HG03064 (cell line): ENCODE results near the gene TRPV4.

ENCODE experiments used
- ATAC-seq: cut with Tn5 transposase; IDR thresholded peaks from one replicate; pipeline ENCODE4 v1.9.1; 2021; ENCODE audit warnings: low read depth; ENCODE audit not compliant: unreplicated experiment

TRPV4 gene

DNA sequence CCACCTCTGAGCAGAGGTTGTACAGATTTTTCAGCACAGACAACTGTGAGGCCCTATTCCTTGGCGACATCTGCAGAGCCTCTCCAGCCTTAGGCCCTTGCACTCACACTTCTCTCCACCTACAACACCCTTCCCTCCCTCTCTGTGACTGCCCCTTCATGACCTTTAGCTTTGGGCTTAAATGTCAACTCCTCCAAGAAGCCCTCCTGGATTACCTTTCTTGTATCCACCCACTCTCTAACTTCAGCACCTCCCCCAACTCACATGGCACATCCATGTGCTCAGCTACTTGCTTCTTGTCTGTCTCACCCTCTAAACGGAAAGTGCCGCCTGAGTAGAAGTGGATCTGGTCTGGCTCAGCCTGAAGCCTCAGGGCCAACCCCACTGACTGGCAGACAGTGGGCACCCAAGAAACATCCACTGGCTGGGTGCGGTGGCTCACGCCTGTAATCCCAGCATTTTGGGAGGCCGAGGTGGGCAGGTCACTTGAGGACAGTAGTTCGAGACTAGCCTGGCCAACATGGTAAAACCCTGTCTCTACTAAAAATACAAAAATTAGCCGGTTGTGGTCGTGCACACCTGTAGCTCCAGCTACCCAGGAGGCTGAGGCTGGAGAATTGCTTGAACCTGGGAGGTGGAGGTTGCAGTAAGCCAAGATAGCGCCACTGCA lies 22.1 kb downstream of the TRPV4 start:
- ATAC-seq: no peak

DNA sequence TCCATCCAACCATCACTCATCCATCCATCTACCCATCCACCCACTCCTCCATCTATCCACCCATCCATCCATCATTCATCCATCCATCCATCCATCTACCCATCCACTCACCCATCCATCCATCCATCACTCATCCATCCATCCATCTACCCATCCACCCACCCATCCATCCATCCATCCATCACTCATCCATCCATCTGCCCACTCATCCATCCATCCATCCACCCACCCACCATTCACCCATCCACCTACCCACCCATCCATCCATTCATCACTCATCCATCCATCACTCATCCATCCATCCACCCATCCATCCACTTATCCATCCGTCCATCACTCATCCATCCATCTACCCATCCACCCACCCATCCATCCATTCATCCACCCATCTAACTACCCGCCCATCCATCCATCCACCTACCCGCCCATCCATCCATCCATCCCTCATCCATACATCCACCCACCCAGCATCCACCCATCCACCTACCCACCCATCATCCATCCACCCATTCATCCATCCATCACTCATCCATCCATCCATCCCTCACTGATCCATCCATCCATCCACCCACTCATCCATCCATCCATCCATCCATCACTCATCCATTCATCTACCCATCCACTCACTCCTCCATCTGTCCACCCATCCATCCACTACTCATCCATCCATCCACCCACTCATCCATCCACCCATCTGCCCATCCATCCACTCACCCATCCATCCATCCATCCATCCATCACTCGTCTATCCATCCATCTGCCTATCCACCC lies 24.1 kb downstream of the TRPV4 start:
- no peak for ATAC-seq

DNA sequence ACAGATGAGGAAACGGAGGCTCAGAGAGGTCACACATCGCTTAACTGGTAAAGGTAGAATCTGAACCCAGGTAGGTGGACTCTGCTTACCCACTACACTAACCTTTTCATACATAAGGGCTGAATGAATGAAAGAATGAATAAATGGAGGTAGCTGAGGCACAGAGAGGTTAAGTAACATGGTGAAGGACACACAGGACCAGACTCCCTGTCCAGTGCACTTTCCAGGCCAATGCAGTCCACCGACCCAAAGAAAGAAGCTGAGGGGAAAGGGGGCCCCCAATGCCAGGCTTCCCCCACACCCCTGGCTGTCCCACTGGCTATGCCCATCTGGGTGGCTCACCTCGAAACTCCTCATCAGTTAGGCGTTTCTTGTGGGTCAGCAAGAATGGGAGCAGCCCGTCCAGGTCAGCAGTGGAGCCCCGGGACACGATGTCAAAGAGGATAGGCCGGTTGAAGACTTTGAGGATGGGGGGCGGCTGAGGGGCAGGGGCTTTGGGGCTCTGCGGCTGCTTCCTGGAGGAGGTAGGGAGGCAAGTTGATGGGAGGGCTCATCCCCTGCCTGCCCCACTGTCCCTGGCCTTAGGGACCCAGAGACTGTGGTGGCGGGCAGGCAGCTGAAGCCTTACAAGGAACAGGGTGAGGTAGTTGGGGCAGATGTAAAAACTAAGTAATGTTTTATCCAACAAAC lies 25.1 kb downstream of the TRPV4 start:
- ATAC-seq: no peak

DNA sequence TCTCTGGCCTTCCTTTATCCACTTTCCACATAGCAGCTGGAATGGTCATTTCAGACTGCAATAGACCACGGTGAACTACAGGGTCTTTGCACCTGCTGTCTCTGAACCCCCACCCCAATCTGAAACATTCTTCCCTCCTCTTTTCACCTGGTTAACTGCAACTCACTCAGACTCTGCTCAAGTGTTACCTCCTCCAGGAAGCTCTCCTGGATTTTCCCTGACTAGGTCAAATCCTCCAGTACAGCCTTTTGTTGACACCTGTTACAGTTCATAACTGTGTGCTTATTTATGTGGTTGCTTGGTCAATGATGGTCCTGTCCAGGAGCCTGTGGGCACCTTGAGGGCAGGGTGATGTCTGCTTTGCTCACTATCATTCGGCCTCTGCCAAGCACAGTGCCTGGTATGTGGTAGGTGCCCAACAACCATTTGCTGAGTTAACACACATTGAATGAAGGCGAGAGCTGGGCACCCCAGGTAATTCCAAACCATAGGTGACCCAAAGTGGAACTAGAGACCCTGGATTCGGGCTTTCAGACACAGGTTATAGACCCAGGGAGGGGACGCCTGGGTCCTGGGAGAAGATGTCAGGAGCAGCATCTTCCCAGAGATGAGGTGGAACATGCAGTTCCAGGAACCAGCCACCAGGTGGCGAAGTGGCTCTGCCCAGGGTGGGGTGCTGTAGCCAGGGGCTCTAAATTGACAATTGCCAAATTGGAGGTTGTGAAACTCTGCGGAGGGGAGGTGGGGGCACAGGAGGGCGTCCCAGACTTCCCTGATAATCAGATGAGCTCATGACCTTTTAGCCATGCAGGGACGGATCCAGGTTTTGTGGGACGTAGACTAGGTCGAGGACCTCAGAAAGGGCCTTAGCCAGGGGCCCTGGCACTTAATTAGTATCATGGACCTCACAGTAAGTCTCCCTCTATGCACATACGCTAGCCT lies 28.1 kb downstream of the TRPV4 start:
- ATAC-seq: no peak

DNA sequence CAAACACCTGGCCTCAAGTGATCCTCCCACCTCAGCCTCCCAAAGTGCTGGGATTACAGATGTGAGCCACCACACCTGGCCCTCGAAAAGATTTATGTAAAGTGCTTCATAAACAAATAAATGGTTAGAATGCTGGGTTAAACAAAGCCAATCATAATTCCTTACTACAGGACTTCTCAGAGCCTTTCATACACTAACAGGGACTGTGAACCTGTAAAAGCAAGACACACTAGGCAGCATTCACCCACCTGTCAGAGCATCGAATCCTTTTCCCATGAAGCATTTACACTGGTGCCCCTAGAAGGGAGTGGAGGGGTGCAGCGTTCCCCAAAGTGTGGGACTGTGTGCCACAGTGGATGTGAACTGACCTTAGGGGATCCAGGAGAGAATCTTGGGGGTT lies 29.5 kb downstream of the TRPV4 start:
- ATAC-seq: no peak

DNA sequence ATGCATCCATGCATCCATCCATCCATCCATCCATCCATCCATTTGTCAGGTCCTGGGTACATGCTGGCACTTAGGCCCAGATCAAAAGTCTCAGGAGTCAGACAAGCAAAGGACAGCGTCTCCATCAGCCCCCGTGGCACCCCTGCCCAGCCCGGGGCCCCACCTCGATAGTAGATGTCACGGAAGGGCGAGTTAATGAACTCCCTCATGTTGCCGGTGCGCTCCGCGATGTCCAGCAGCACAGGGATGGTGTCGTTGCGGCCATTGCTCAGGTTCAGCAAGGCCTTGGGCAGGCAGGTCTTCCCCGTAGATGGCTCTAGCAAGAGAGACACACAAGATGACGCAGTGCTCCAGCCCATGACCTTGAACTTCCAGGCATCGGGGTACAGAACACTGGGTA lies 30.4 kb downstream of the TRPV4 start:
- ATAC-seq: no peak

DNA sequence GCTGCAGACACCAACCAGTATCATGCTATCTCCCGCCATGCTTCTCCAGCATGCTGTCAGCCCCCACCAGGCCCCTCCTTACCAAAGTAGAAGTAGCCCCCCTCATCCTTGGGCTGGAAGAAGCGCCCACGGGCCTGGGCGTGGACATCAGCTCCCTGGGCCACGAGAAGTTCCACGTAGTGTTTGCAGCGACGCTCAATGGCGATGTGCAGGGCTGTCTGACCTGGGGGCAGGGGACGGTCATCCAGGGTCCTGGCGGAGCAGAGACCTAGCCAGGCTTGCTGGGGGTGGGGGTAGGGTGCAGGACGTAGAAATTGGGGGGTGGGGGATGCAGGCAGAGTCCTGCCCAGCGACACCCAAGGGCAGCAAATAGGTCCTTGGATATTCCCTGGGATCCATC lies 32.7 kb downstream of the TRPV4 start:
- no peak for ATAC-seq

DNA sequence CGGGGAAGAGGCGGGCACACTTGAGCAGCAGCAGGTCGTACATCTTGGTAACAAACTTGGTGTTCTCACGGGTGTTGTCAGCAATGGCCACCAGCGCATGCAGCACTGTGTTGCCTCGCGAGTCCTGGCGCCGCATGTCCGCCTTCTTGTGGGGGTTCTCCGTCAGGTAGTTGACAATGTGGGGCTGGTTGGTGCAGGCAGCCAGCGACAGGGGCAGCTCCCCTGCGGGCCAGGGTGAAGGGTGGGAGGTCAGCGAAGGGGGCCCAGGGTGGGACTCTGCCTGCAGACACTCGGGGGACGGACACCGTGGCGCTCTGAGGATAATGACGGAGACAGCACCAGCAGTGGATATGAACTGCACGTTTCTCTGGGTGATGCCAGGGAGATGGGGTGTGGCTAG lies 34.5 kb downstream of the TRPV4 start:
- no peak for ATAC-seq

DNA sequence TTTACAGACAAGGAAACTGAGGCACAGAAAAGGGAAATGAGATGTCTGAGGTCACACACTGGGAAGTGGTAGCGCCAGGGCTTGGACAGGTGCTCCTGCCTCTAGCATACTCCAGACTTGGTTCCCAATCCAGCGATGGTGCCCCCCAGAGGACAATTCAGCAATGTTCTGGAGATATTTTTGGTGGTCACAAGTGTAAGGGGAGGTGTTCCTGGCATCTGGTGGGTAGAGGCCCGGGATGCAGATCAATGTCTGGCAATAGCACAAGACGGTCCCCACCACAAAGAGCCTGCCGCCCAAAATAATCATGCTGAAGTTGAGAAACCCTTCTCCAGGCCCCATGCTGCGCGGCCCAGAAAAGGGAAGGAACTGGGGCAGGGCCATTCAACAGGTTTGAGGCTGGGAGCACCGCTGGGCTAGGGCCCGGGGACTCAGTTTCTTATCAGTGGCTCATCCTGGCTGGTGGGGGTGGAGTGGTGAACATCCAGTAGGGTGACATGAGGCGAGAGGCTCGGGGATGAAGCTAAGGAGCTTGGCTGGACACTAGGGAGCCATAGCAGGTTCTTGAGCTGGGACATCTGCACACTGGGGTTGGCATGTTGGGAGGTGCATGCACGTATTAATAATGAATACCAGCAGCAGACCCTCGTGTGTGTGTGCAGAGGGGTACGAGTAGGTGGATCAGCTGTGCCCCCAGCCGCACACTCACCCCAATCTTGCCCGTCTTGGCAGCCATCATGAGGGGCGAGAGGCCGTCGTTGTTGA lies 35.1 kb downstream of the TRPV4 start:
- ATAC-seq: no peak

DNA sequence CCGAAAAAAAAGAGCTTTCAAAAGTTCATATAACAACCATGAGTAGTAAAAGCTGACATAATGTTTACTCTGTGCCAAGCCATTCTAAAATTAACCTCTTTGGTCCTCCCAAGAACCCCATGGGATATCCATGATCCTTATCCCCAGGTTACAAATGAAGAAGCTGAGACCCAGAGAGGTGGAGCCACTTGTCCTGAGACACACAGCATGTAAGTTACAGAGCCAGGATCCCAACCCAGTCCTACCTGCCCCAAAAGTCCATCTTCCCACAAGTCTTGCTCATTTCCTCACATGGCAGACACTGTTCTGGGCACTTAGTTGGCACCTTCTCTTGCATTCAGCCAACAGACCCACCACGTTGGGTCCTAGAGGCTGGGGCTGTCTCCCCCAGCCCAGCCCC lies 37.1 kb downstream of the TRPV4 start:
- no peak for ATAC-seq

DNA sequence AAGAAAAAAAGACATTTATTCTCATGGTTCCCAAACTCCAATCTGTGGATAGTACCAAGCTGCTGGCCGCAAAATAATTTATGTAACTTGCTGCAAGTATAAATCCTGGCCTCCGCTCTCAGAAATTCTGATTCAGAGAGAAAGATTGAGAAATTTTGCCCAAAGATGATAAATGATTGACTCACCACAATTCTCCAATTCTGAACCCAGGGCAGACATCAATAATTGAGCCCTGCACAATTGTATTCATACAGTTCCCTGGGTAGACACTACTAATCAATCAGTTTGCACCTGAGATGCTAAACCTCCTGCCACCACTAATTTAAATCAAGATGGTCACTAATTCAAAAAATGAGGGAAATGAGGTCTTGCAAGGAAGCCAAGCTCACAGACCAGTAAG lies 38.2 kb downstream of the TRPV4 start:
- ATAC-seq: no peak

DNA sequence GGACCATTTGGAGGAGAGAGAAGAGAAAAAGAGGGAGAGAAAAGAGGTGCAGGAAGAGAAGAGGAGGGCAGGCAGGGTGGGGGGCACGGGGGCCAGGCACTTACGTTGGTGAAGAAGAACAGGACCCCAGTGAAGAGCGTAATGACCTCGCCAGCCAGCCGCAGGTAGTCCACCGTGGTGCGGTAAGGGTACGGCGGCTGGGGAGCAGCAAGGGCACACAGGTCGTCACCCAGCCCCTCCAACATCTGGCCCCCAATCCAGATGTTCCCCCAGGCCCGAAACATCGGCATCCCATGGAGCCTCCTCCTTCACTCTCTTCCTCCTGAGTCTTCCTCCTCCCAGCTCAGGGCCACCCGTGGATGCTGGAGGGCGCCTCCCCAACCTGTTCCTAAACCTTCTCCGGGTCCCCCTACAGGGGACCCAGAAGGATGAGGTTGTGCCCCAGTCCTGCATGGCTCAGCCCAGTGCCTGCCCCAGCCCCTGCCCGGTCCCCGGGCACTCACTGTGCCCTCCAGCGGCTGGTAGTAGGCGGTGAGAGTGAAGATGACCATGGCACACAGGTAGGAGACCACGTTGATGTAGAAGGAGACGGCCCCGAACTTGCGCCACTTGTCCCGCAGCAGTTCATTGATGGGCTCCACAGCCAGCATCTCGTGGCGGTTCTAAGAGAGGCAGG lies 39.2 kb downstream of the TRPV4 start:
- no peak for ATAC-seq

DNA sequence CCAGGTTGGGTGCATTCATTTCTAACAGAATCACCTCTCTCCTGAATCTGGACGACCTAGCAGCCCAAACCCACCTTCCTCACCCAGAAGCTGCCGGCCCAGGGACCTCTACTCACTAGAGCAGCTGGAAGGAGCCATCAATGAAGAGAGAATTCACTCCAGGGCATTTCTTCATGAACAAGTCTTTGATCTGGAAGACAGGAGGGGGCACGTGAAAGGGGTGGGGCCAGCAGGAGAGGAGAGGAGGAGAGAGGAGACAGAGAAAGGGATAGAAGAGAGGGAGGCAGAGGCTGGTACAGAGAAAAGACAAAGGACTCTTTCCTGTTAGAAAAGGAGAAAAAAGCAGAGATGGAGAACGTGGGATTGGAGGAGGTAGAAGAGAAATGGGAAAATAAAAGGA lies 39.8 kb downstream of the TRPV4 start:
- no peak for ATAC-seq

DNA sequence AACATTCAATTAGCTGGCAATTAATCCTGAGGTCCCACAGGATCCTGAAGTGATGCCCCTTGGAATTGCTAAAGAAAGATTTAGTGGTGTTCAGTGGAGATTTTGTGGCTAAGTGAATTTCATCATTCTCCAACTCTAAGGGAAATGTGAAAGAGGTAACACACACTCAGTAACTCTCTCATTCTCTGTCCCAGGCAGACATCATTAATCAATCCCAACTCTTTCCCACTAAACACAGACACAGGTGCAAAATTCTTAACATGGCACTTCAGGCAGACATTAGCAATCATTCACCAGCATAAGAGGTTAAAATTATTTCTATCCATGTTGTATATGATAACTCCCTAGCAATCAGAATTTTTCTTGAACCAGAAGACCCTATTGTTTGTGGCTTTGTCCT lies 40.2 kb downstream of the TRPV4 start:
- ATAC-seq: no peak

DNA sequence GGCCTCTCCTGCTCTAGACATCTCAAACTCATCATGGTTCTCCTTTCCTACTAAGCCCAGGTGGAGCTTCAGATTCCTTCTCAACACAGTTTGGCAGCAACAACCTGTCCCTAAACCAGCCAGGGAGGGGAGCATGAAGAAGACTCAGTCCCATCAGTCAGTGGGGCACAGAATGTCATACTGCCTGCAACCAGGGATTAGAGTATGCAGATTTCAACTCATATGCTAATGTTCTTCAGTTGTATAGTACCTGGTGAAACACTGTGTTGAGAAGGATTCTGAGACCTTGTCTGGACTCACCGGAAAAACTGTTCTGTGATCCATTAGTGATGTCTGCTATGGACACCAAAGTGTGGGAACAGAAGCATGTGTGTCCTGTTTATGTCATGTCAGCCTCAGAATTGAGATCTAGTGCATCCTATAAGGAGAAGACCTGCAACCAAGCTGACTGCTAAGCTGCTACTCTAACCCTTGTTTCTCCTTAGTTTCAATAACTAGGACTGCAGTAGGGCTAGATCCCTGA lies 43.6 kb downstream of the TRPV4 start:
- no peak for ATAC-seq

DNA sequence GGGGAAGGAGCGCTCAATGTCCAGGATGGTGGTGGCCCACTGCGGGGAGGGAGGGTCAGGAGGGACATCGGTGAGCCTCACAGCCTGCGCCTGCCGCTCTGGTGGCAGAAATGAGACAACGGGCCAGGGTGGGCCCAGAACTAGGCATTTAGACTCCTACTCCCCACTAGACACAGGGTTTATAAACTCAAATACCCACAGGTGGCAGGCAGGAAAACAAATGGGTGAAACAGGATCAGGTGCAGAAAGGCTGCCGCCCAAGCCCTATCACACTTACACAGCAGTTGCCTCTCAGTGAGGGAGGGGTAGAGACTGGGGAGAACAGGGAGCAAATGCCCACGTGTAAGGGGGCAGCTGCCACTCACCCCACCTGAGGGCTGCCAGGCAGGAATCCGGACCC lies 46.4 kb downstream of the TRPV4 start:
- no peak for ATAC-seq

DNA sequence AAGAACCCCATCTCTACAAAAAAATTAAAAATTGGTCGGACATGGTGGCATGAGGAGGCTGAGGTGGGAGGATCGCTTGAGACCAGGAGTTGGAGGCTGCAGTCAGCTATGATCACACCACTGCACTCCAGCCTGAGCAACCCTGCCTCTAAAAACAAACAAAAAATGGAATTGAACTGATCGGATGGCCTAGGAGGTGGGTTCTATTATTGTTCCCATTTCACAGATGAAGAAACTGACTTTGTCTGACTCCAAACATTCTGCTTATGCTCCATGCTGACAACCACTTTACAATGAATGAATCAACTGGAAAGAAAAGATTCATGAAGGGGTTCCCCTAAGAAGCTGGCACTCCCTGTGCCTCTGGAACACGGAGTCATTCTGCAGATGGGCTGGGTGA lies 47.3 kb downstream of the TRPV4 start:
- no peak for ATAC-seq

DNA sequence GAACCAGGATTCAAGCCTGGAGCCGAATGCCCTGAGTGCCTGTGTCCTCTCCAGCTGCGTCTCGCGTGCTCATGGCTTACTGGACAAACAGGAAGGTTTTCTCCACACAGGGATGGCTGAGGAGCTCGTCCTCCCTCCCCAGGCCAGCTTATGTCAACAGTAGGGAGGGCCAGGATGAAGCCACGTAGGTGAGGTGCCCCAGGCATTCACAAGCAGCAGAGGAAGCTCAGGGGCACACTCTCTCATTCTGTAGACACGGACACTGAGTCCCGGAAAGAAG lies 49.3 kb downstream of the TRPV4 start:
- no peak for ATAC-seq

DNA sequence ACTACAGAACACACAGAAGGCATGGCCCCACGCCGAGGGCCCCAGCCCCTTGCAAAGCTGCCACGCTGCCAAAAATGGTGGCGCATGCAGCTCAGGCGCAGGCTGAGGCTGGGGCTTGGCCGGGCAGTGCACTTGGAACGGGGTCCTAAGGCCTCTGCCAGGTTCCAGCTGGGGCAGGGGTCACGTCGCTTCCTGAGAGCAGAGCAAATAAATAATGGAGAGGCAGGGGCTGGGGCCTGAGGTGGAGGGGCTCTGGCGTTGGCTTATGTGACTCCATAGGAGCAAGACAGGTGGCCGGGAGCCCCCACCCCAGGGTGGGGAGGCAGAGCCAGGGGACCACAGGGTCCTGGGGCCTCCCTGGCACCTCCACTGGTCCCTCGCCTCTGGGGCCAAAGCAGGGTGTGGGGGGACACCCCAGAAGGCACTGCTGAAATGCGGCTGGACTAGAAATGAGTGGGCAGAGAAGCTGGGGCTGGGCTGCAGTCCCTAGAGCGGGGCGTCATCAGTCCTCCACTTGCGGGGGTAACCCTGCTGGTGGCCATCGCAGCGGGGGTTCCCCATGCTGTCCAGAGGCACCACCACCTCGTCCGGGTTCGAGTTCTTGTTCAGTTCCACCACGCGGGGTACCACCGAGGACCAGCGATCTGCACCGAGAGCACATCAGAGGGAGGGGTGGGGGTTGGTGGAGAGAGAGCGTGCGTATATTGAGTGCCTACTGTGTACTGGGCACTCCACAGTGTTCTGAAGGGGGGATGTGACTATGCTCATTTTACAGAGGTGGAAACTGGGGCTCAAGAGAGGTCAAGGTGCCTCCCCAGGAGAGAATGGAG lies 49.8 kb downstream of the TRPV4 start:
- ATAC-seq: no peak
